Astrocyte (in vitro differentiated cells and primary cell): ENCODE measurements around the gene TEN1.

ENCODE experiments used
- EZH2 ChIP-seq: IDR thresholded peaks from 2 replicates; pipeline ENCODE4 v1.6.1; 2012; ENCODE audit warnings: mild to moderate bottlenecking, low read length, inconsistent platforms; ENCODE audit not compliant: insufficient read depth
- TF ChIP-seq, protein P1 (sequence below): IDR thresholded peaks from 2 replicates; pipeline ENCODE4 v1.5.1; 2011; ENCODE audit warnings: low read depth, mild to moderate bottlenecking, inconsistent platforms, low read length, moderate library complexity; ENCODE audit not compliant: insufficient read depth

DNA sequence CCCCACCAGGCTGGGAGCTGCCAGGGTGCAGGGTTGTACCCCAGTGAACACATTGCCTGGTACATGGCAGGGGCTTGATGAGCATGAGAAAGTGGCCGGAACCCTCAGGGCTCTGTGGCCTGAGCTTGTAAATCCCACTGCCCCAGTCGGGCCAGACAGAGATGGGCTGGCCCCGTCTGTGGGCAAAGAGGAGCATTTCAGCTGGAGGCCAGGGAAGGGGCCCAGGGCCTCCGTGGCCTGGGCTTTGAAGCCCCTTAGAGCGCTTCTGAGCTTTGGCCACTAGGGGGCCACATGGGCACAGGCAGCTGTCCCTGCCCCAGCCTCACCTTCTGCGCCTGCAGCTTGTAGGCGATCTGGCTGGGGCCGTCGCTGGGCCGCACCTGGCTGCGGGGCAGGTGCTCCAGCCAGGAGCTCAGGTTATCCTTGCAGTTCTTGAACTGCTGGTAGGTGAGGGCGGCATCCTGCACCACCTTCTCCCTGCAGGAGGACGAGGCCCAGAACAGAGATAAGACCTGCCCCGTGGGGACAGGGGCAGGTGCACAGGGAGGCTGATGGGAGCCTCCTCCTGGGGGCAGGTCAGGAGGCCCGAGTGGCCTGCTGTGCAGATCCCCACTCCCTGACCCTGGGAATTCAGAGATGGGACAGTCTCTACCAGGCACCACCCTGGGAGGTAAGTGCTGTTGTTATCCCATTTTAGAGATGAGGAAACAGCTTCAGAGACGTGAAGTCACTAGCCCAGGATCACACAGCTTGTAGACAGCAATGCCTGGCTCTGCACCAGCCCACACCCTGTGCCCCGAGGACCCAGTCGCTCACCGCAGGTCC is 35.3 kb downstream of the TEN1 start:
- TF ChIP-seq, protein P1, sequence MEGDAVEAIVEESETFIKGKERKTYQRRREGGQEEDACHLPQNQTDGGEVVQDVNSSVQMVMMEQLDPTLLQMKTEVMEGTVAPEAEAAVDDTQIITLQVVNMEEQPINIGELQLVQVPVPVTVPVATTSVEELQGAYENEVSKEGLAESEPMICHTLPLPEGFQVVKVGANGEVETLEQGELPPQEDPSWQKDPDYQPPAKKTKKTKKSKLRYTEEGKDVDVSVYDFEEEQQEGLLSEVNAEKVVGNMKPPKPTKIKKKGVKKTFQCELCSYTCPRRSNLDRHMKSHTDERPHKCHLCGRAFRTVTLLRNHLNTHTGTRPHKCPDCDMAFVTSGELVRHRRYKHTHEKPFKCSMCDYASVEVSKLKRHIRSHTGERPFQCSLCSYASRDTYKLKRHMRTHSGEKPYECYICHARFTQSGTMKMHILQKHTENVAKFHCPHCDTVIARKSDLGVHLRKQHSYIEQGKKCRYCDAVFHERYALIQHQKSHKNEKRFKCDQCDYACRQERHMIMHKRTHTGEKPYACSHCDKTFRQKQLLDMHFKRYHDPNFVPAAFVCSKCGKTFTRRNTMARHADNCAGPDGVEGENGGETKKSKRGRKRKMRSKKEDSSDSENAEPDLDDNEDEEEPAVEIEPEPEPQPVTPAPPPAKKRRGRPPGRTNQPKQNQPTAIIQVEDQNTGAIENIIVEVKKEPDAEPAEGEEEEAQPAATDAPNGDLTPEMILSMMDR = peak; percentile 65
- TF ChIP-seq EZH2 = no peak
